Gastrocnemius medialis (tissue), 4 donors: Measurements from ENCODE around the gene KCNIP1.

ENCODE experiments used
- CTCF ChIP-seq, 5 experiments: fragments of 450-650 bp in 3 of 5; fragments of 200-600 bp in 2 of 5; sonication (generic) in 2 of 5; IDR thresholded peaks in 4 of 5; conservative IDR thresholded peaks in 1 of 5; 1 replicate in 4 of 5; 2 replicates in 1 of 5; pipeline ENCODE4 v1.5.1; 2016 to 2019; ENCODE audit warnings: antibody characterized with exemption in 5 of 5, mild to moderate bottlenecking in 3 of 5, moderate library complexity in 3 of 5
- POLR2A ChIP-seq, 2 donors: fragments of 450-650 bp; IDR thresholded peaks; one replicate each; pipeline ENCODE4 v1.6.1; 2017; ENCODE audit warnings: antibody characterized with exemption in 2 of 2, mild to moderate bottlenecking in 2 of 2, moderate library complexity in 2 of 2

DNA sequence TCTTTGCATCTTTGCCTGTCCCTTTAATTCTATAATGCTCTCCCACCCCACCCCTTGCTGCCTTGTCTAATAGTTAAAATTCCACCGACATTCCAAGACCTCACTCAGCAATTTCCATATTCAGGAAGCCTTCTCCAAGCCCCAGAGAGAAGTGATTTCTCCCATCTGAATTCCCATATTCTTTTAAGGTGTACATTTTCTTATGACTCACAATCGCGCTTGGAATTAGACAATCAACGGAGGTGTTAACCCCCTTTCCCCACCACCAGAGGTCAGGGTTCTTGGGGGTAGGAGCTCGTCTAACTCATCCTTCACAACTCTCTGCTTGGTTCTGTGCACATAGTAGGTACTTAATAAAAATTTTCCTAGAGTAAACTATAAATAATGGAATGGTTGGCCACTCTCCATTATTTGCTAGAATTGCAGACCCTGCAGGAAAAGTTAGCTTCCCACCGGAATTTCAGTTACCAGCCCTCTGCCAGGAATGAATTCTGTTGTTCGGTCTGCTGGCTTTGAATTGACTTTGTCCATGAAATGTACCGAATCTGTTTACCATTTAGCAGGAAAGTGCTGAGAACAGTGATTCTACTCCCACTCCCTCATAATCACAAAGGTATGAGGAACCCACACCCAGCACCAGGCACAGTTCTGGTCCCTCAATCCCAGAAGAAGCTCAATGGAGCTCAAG, 5.0 kb downstream of the KCNIP1 start:
- no peak for TF ChIP-seq CTCF (IDR thresholded peaks at IDR 0.05 in 4 of 5, conservative IDR thresholded peaks at IDR 0.05 in 1 of 5)
- TF ChIP-seq POLR2A (IDR thresholded peaks at IDR 0.05), result no peak
